Endothelial cell (in vitro differentiated cells): Measurements from ENCODE around the gene PDE10A. TPM values are rescaled to one million over a fixed set of nuclear protein-coding genes. Genes with fewer than 3 reads are reported as not detected.

Experiments used
- DNase-seq: peaks from one replicate; pipeline ENCODE4 v3.0.0; 2021; ENCODE audit warnings: low spot score
- H3K27ac Mint-ChIP-seq: one replicate; pipeline ENCODE4 v1.8.0; 2021; ENCODE audit warnings: mixed read lengths, inconsistent platforms; ENCODE audit not compliant: unreplicated experiment
- H3K27me3 Mint-ChIP-seq: one replicate; pipeline ENCODE4 v1.8.0; 2021; ENCODE audit warnings: mild to moderate bottlenecking, moderate library complexity, mixed read lengths, inconsistent platforms; ENCODE audit not compliant: unreplicated experiment
- H3K36me3 Mint-ChIP-seq: one replicate; pipeline ENCODE4 v1.8.0; 2021; ENCODE audit warnings: mild to moderate bottlenecking, low read depth, mixed read lengths, inconsistent platforms; ENCODE audit not compliant: unreplicated experiment
- H3K4me1 Mint-ChIP-seq: one replicate; pipeline ENCODE4 v1.8.0; 2021; ENCODE audit warnings: mild to moderate bottlenecking, mixed read lengths, inconsistent platforms; ENCODE audit not compliant: unreplicated experiment
- H3K4me3 Mint-ChIP-seq: one replicate; pipeline ENCODE4 v1.8.0; 2021; ENCODE audit warnings: mild to moderate bottlenecking, mixed read lengths, inconsistent platforms; ENCODE audit not compliant: unreplicated experiment
- H3K9me3 Mint-ChIP-seq: one replicate; pipeline ENCODE4 v1.8.0; 2021; ENCODE audit warnings: mixed read lengths, inconsistent platforms; ENCODE audit not compliant: unreplicated experiment
- total RNA-seq: library from RNA; stranded (reverse); fragmentation: NEBNext Ultra II Directional; extraction: Animal tissue kit (Norgen Biotek cat#: 25700); gene quantifications from one replicate; pipeline ENCODE4 v1.2.1, GENCODE V29; 2021; ENCODE audit not compliant: unreplicated experiment
- TF ChIP-seq, protein P1 (sequence below): fragments of 200-600 bp; sonication (generic); IDR thresholded peaks from one replicate; pipeline ENCODE4 v1.5.0; 2021; ENCODE audit warnings: antibody characterized with exemption; ENCODE audit not compliant: unreplicated experiment

PDE10A gene
- total RNA-seq, 1 donor from 2014 or later = 11.5 TPM

DNA sequence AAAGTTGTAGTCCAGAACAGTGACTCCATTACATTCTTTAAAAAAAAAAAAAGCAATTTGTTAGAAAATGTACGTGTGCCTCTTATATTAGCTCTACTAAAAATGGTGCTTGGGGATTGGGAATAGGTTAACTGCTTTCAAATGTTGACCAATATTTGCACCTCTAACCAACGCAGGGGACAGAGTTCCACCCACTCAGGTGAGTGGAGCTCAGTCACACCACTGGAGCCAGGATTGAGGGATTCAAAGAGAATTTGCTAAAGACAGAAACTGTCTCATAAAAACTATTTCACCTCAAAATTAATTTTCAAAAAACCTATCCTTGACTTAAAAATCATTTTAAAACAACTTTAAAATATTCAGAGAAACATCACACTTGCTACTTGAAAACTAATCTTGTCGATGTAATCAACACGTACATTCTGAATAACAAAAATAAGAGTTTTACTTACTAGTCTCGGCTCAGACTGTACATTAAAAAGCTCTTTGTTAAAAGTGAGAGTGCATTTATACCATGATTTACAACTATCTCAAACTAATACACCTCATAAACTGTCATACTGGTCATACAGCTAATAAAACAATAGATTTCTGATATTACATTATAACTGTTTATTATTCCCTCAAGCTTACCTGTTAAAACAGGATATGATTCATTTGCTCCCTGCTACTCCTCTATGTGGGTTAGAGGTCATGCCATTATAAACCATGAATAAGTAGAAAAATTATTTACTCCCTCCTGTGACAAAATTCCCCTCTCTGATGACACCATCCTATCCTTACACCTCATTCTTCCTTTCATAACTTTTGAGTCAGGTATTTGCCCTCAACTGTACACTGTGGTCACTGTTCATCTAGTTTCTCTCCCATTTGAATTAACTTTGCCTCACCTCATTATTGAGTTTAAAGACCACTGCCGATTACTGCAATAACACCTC lies 88.6 kb downstream of the PDE10A start:
- H3K27me3 Mint-ChIP-seq = no peaks in the 10 kb centered on the region
- no peak overlapping the region for H3K27ac Mint-ChIP-seq
- H3K4me1 Mint-ChIP-seq = peaks cover 10% of the 10 kb centered on the region
- no peaks in the 10 kb centered on the region for H3K36me3 Mint-ChIP-seq
- no peak for DNase-seq
- no peaks in the 10 kb centered on the region for H3K9me3 Mint-ChIP-seq
- no peak overlapping the region for H3K4me3 Mint-ChIP-seq
- TF ChIP-seq, protein P1, sequence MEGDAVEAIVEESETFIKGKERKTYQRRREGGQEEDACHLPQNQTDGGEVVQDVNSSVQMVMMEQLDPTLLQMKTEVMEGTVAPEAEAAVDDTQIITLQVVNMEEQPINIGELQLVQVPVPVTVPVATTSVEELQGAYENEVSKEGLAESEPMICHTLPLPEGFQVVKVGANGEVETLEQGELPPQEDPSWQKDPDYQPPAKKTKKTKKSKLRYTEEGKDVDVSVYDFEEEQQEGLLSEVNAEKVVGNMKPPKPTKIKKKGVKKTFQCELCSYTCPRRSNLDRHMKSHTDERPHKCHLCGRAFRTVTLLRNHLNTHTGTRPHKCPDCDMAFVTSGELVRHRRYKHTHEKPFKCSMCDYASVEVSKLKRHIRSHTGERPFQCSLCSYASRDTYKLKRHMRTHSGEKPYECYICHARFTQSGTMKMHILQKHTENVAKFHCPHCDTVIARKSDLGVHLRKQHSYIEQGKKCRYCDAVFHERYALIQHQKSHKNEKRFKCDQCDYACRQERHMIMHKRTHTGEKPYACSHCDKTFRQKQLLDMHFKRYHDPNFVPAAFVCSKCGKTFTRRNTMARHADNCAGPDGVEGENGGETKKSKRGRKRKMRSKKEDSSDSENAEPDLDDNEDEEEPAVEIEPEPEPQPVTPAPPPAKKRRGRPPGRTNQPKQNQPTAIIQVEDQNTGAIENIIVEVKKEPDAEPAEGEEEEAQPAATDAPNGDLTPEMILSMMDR = no peak

DNA sequence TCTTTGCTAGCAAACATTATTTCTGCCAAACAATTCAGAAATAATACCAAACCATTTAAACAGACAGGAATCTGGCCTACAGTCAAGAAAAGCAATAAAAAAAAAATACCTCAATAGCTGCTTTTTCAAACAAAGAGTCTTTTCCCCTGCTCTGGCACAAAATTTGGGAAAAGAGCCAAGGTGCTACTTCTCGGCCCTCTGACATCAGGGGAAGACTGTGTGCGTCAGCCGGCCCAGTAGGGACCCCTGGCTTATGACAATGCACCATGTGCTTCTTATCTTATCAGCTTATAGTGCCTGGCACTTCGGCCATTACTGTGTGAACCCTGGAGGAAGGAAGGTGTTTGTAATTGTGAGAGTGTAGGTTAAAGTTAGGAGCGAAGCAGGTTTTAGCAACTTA lies 89.4 kb downstream of the PDE10A start:
- Mint-ChIP-seq H3K27ac (no peak overlapping the region), H3K4me3 (no peak overlapping the region), H3K9me3 (no peaks in the 10 kb centered on the region), H3K36me3 (no peaks in the 10 kb centered on the region), H3K4me1 (peaks cover 12% of the 10 kb centered on the region), H3K27me3 (no peaks in the 10 kb centered on the region)
- TF ChIP-seq, protein P1 = no peak
- no peak for DNase-seq

DNA sequence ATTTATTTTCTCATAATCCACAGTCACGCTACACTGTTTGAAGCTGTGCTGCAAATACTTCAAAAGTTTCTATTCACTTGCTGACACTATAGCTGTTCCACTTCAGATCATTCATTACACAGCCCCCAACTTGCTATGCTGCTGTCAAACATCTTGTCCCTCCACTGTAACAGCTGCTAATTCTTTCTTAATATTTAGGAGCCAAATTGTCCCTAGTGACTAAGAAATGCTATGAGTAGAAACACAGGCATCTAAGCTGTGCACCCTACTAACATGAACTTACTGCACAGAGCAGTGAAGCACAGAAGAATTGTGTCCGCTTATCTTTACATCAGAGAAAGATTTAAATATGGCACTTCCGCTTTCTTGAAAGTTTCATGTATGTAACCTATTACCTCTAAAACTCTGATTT lies 91.3 kb downstream of the PDE10A start:
- no peak overlapping the region for H3K4me3 Mint-ChIP-seq
- H3K36me3 Mint-ChIP-seq = no peaks in the 10 kb centered on the region
- H3K4me1 Mint-ChIP-seq = peaks cover 12% of the 10 kb centered on the region
- no peaks in the 10 kb centered on the region for H3K9me3 Mint-ChIP-seq
- DNase-seq = no peak
- TF ChIP-seq, protein P1 = no peak
- H3K27ac Mint-ChIP-seq = no peak overlapping the region
- H3K27me3 Mint-ChIP-seq = no peaks in the 10 kb centered on the region

DNA sequence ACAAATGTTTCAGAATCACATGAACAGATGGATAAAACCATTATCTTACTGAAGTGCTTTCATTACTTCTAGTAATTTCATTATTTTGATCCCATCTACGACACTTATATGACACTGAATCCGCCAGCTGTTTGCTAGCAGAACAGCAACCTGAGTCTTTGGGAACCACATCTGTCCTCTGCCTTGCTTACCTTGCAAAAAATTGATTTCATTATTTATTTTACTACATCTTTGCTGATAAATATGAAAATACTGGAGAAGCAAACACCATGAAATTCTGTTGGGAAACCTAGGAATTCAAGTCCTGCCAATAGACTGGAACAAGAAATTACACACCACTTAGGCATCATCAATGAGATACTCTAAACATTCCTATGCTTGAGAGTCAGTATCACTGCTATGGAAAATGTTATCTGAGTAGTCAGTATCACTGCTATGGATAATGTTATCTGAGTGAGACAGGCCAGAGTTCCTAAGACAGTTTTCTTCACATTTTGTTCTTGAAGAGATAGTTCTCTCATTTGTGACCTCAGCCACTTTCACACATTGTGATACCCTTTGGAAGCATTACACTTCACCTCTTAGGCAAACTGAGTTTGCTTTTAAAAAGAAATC lies 91.9 kb downstream of the PDE10A start:
- Mint-ChIP-seq H3K9me3 (no peaks in the 10 kb centered on the region), H3K27me3 (no peaks in the 10 kb centered on the region), H3K4me1 (peaks cover 12% of the 10 kb centered on the region), H3K27ac (no peak overlapping the region), H3K36me3 (no peaks in the 10 kb centered on the region), H3K4me3 (no peak overlapping the region)
- TF ChIP-seq, protein P1 = no peak
- DNase-seq = no peak

DNA sequence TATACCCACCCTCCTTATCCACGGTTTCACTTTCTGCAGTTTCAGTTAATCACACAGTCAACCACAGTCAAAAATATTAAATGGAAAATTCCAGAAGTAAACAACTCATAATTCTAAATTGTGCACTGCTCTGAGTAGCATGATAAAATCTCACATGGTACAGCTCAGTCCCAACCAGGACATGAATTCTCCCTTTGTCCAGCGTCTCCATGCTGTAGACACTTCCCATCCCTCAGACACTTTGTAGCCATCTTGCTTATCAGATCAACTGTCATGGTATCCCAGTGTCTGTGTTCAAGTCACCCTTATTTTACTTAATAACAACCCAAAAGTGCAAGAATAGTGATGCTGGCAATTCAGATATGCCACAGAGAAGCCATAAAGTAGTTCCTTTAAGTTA lies 94.7 kb downstream of the PDE10A start:
- Mint-ChIP-seq H3K36me3 (no peaks in the 10 kb centered on the region), H3K4me3 (no peak overlapping the region), H3K27me3 (no peaks in the 10 kb centered on the region), H3K27ac (no peak overlapping the region), H3K9me3 (no peaks in the 10 kb centered on the region), H3K4me1 (peaks cover 6% of the 10 kb centered on the region)
- no peak for DNase-seq
- TF ChIP-seq, protein P1 = no peak
